Measurements from ENCODE around the gene SHISA4. TPM values are rescaled to one million over a fixed set of nuclear protein-coding genes. Genes with fewer than 3 reads are reported as not detected.

Gene SHISA4
- total and polyA plus RNA-seq, 2 donors (not counting 1 experiment from before 2014, with no cell fraction given): 0.12 TPM; not detected in 1

Small RNA genes within 50 kb of the gene (small RNA-seq; reads per million reads assigned to genes)
- gene MIR6739 (ENCODE audit: insufficient read length, low read depth, low replicate concordance): not detected

Other genes starting within 250 kb of the SHISA4 start
- gene IPO9, start 59.7 kb upstream of the SHISA4 start, total RNA-seq: 56.9 and 57.0 TPM in 2 replicates
- 13.3 and 13.6 TPM in 2 replicates for gene IPO9, start 59.7 kb upstream of the SHISA4 start, polyA plus RNA-seq
- gene LMOD1, start 57.6 kb downstream of the SHISA4 start, total RNA-seq: not detected in 2 replicates
- not detected in 2 replicates for gene LMOD1, start 57.6 kb downstream of the SHISA4 start, polyA plus RNA-seq
- gene TIMM17A, start 66.6 kb downstream of the SHISA4 start, total RNA-seq: 31.5 and 32.3 TPM in 2 replicates
- 13.7 and 40.7 TPM in 2 replicates for gene TIMM17A, start 66.6 kb downstream of the SHISA4 start, polyA plus RNA-seq
- gene RNPEP, start 93.8 kb downstream of the SHISA4 start, total RNA-seq: 42.9 and 43.1 TPM in 2 replicates
- 28.9 and 34.7 TPM in 2 replicates for gene RNPEP, start 93.8 kb downstream of the SHISA4 start, polyA plus RNA-seq
- gene ELF3, start 121.7 kb downstream of the SHISA4 start, total RNA-seq: 1.5 and 1.6 TPM in 2 replicates
- gene ELF3, start 121.7 kb downstream of the SHISA4 start, polyA plus RNA-seq: 1.6 and 4.0 TPM in 2 replicates
- not detected in 2 replicates for gene GPR37L1, start 234.0 kb downstream of the SHISA4 start, total RNA-seq
- gene GPR37L1, start 234.0 kb downstream of the SHISA4 start, polyA plus RNA-seq: not detected in 2 replicates